Stimulated activated CD4-positive, alpha-beta T cell treated with anti-CD3 and anti-CD28 coated beads, Interleukin-15, amount 100 ng/mL, for 48 hours (primary cell): Measurements from ENCODE around the gene RPAIN.
A peak's percentile ranks its signal among the peaks of the same experiment; 100 is the strongest.
"Not testable (repeated sequence)": the region's sequence is repeated elsewhere in the genome, so short reads cannot be mapped to it uniquely, and the experiment has no call there.

Source experiments
- DNase-seq, 2 donors: peaks; one replicate each; pipeline ENCODE4 v3.0.0-alpha.2; 2020; ENCODE audit warnings: low read depth in 2 of 2

The RPAIN gene

GRCh38 chr17:5429191-5429887 lies 9.4 kb downstream of the RPAIN start:
- no peak for DNase-seq

GRCh38 chr17:5430413-5430999 lies 10.5 kb downstream of the RPAIN start:
- no peak for DNase-seq

- not testable (repeated sequence) for DNase-seq
These were observed 11.3 kb downstream of the RPAIN start for GRCh38 chr17:5431234-5431633.

- no peak for DNase-seq
These were observed 12.1 kb downstream of the RPAIN start for GRCh38 chr17:5431949-5432556.

- DNase-seq, result no peak
These were observed 15.0 kb downstream of the RPAIN start for GRCh38 chr17:5434984-5435383.

- DNase-seq, result not testable (repeated sequence)
These were observed 15.9 kb downstream of the RPAIN start for GRCh38 chr17:5435781-5436315.

GRCh38 chr17:5437721-5438317 lies 17.8 kb downstream of the RPAIN start:
- DNase-seq, result no peak

- DNase-seq, result peak; percentile 85 to 89
These were observed 18.9 kb downstream of the RPAIN start, which contains the start of gene C1QBP for GRCh38 chr17:5438716-5439445. Gene C1QBP, minus strand, starts transcription at chr17:5439155. Its CDS starts 82 bp downstream, at chr17:5439073.

GRCh38 chr17:5439446-5439764 lies 19.4 kb downstream of the RPAIN start:
- DNase-seq, result no peak

GRCh38 chr17:5443728-5444127 lies 23.7 kb downstream of the RPAIN start:
- DNase-seq, result no peak

GRCh38 chr17:5444209-5444608 lies 24.2 kb downstream of the RPAIN start:
- DNase-seq, result no peak

- no peak for DNase-seq
These were observed 26.8 kb downstream of the RPAIN start for GRCh38 chr17:5446786-5447185.

- DNase-seq, result no peak
These were observed 44.9 kb downstream of the RPAIN start for GRCh38 chr17:5464717-5465507.

- no peak for DNase-seq
These were observed 46.3 kb downstream of the RPAIN start for GRCh38 chr17:5466295-5466694.

- DNase-seq, result no peak
These were observed 47.4 kb downstream of the RPAIN start for GRCh38 chr17:5467416-5467815.

GRCh38 chr17:5468075-5468473 lies 48.1 kb downstream of the RPAIN start:
- peak in 1 of 2 donors; percentile 13 for DNase-seq

GRCh38 chr17:5472511-5472910 lies 52.5 kb downstream of the RPAIN start:
- DNase-seq, result no peak

GRCh38 chr17:5473906-5474305 lies 53.9 kb downstream of the RPAIN start:
- no peak for DNase-seq

- DNase-seq, result no peak
These were observed 59.0 kb downstream of the RPAIN start for GRCh38 chr17:5478992-5479391.

GRCh38 chr17:5480962-5481361 lies 61.0 kb downstream of the RPAIN start:
- no peak for DNase-seq

GRCh38 chr17:5481451-5481850 lies 61.5 kb downstream of the RPAIN start:
- no peak for DNase-seq
